Cardiac fibroblast (primary cell): Measurements from ENCODE around the gene DRG1.
"Not testable (repeated sequence)": the region's sequence is repeated elsewhere in the genome, so short reads cannot be mapped to it uniquely, and the experiment has no call there.

Experiments used
- DNase-seq, 2 donors: peaks; one replicate each; pipeline versions ENCODE4 v3.0.0 to v3.0.0-alpha.2; 2010; ENCODE audit warnings: low read depth in 2 of 2
- H3K4me3 ChIP-seq, 2 donors: replicated peaks in 1 of 2; 1 replicate in 1 of 2; 2 replicates in 1 of 2; pipeline ENCODE4 v1.5.1; 2011; ENCODE audit warnings: low read depth in 2 of 2, low read length in 2 of 2, mild to moderate bottlenecking in 2 of 2, moderate library complexity in 1 of 2
- CTCF ChIP-seq: IDR thresholded peaks from one replicate; pipeline ENCODE4 v1.5.1; 2011; ENCODE audit warnings: low read depth, mild to moderate bottlenecking, low read length, inconsistent platforms

DRG1 gene

GRCh38 chr22:31398231-31398630 is 1.2 kb upstream of the DRG1 start:
- H3K4me3 ChIP-seq: no peak overlapping the region
- no peak for DNase-seq
- no peak for TF ChIP-seq CTCF

GRCh38 chr22:31400023-31400397 is 606 bp downstream of the DRG1 start:
- H3K4me3 ChIP-seq: peak overlapping the region; percentile 88 to 96
- DNase-seq: peak; percentile 22 to 27
- no peak for TF ChIP-seq CTCF

GRCh38 chr22:31402350-31402749 is 2.9 kb downstream of the DRG1 start:
- DNase-seq, H3K4me3 ChIP-seq: not testable (repeated sequence)

GRCh38 chr22:31425331-31426050 is 26.1 kb downstream of the DRG1 start:
- TF ChIP-seq CTCF: no peak
- DNase-seq: peak in 1 of 2 donors; percentile 16

GRCh38 chr22:31431950-31432349 is 32.5 kb downstream of the DRG1 start:
- TF ChIP-seq CTCF: no peak
- H3K4me3 ChIP-seq: no peak overlapping the region
- DNase-seq: no peak

More at GRCh38 chr22:31425331-31426050, 26.1 kb downstream of the DRG1 start:
- no peak overlapping the region for H3K4me3 ChIP-seq

- peak in 1 of 2 donors; percentile 55 for DNase-seq
- no peak for TF ChIP-seq CTCF
- no peak overlapping the region for H3K4me3 ChIP-seq
These were observed 36.7 kb downstream of the DRG1 start for GRCh38 chr22:31436132-31436531.

- peak in 1 of 2 donors; percentile 19 for DNase-seq
- H3K4me3 ChIP-seq: no peak overlapping the region
- no peak for TF ChIP-seq CTCF
These were observed 40.4 kb downstream of the DRG1 start for GRCh38 chr22:31439808-31440207.
